Mesendoderm (in vitro differentiated cells): ENCODE data around the gene GYG1.

Experiments used
- DNase-seq: peaks from one replicate; pipeline ENCODE4 v3.0.0; 2013
- H2AK5ac ChIP-seq: 2 replicates; pipeline ENCODE4 v1.6.1; 2013; ENCODE audit warnings: low read length, inconsistent platforms
- H2BK120ac ChIP-seq: 2 replicates; pipeline ENCODE4 v1.6.1; 2013; ENCODE audit warnings: low read depth, mild to moderate bottlenecking, low read length, moderate library complexity, mixed read lengths
- H2BK15ac ChIP-seq: replicated peaks from 2 replicates; pipeline ENCODE4 v1.6.1; 2013; ENCODE audit warnings: low read depth, mild to moderate bottlenecking, moderate library complexity
- H2BK5ac ChIP-seq: 2 replicates; pipeline ENCODE4 v1.6.1; 2013; ENCODE audit warnings: low read length, inconsistent platforms
- H3K18ac ChIP-seq: 2 replicates; pipeline ENCODE4 v1.6.1; 2013; ENCODE audit warnings: mild to moderate bottlenecking, low read length, mixed read lengths
- H3K23ac ChIP-seq: one replicate; pipeline ENCODE4 v1.6.1; 2013; ENCODE audit warnings: low read length
- H3K27ac ChIP-seq: 2 replicates; pipeline ENCODE4 v1.5.1; 2013; ENCODE audit warnings: low read depth, mild to moderate bottlenecking, inconsistent platforms, low read length, moderate library complexity
- H3K27me3 ChIP-seq: 2 replicates; pipeline ENCODE4 v1.6.1; 2013; ENCODE audit warnings: low read length, control low read depth, mild to moderate bottlenecking, inconsistent platforms; ENCODE audit not compliant: insufficient read depth, poor library complexity
- H3K36me3 ChIP-seq: 2 replicates; pipeline ENCODE4 v1.6.1; 2013; ENCODE audit warnings: low read length, inconsistent platforms; ENCODE audit not compliant: control insufficient read depth, insufficient read depth
- H3K4ac ChIP-seq: one replicate; pipeline ENCODE4 v1.6.1; 2013; ENCODE audit warnings: low read depth, mild to moderate bottlenecking, low read length, moderate library complexity
- H3K4me1 ChIP-seq: 2 replicates; pipeline ENCODE4 v1.6.1; 2013; ENCODE audit warnings: low read depth, low read length, inconsistent platforms; ENCODE audit not compliant: control insufficient read depth
- H3K4me2 ChIP-seq: 2 replicates; pipeline ENCODE4 v1.6.1; 2013; ENCODE audit warnings: low read length
- H3K4me3 ChIP-seq: 2 replicates; pipeline ENCODE4 v1.5.1; 2013; ENCODE audit warnings: mild to moderate bottlenecking, low read length
- H3K56ac ChIP-seq: one replicate; pipeline ENCODE4 v1.6.1; 2013; ENCODE audit warnings: low read length
- H3K79me1 ChIP-seq: 2 replicates; pipeline ENCODE4 v1.6.1; 2013; ENCODE audit warnings: low read length, inconsistent platforms
- H3K79me2 ChIP-seq: 2 replicates; pipeline ENCODE4 v1.6.1; 2013; ENCODE audit warnings: mild to moderate bottlenecking, low read length; ENCODE audit not compliant: control insufficient read depth, insufficient read depth
- H3K9ac ChIP-seq: 2 replicates; pipeline ENCODE4 v1.6.1; 2013; ENCODE audit warnings: low read length, inconsistent platforms
- H4K5ac ChIP-seq: one replicate; pipeline ENCODE4 v1.6.1; 2013; ENCODE audit warnings: low read length
- H4K8ac ChIP-seq: one replicate; pipeline ENCODE4 v1.6.1; 2013; ENCODE audit warnings: low read depth, mild to moderate bottlenecking, control low read depth, low read length, moderate library complexity
- WGBS: extraction: QIAGEN DNeasy Blood & Tissue Kit; methylation state at CpG from one replicate; pipeline ENCODE4 v1.1.7; 2013; ENCODE audit warnings: low lambda C conversion rate, missing lambda C conversion rate; ENCODE audit not compliant: insufficient coverage; ENCODE audit errors: extremely low coverage; 5-methylcytosine and 5-hydroxymethylcytosine counted together

The GYG1 gene

DNA sequence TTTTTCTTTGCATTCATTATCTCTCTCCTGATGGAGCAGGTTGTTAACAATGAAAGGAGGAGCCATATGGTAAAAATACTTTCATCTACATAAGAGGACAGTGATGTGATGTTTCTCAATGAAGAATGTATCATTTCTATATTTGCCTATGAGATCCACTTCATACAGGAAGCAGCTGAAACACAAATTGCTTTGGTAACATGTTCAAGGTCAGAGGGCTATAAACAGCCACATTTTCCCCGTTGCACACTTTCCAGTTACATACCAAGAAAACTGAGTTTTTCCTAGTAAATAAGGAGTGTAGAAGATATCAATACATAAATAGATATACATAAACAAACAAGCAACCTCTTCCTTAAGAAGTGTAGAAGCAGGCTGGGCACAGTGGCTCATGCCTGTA is 32.6 kb upstream of the GYG1 start:
- Histone ChIP-seq H2AK5ac (no peak overlapping the region), H3K23ac (no peak overlapping the region), H3K36me3 (no peaks in the 10 kb centered on the region), H3K9ac (no peak overlapping the region), H3K27ac (no peak overlapping the region), H3K18ac (no peak overlapping the region), H3K27me3 (no peaks in the 10 kb centered on the region), H4K8ac (no peak overlapping the region), H3K79me2 (no peaks in the 10 kb centered on the region), H3K4me3 (no peak overlapping the region), H3K79me1 (no peaks in the 10 kb centered on the region), H4K5ac (no peak overlapping the region), H3K4ac (no peak overlapping the region), H3K4me1 (no peaks in the 10 kb centered on the region), H3K4me2 (no peak overlapping the region), H3K56ac (no peak overlapping the region), H2BK120ac (no peak overlapping the region), H2BK15ac (no peak overlapping the region), H2BK5ac (no peak overlapping the region)
- WGBS: no CpG with 5 or more reads among the region's 1 CpG
- no peak for DNase-seq

DNA sequence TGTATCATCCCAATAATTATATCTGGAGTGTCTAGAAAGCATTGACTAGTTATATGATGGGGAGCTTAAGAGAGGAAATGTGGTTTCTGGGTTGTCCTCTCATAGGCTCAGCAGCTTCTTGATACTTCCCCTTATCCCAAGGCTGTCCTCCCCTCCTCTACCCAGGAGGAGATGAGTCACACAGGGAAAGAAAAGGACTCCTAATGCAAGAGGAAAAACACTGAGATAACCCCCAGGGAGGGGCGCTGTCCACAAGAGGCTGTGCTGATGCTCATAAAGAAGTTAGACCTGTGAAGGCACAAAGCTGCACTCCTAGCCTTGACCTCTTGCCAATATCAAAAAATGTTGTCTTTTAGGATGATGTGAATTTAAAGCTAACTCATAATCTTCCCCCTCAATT is 28.8 kb upstream of the GYG1 start:
- Histone ChIP-seq H2BK15ac (no peak overlapping the region), H2AK5ac (no peak overlapping the region), H3K27ac (no peak overlapping the region), H3K4me3 (no peak overlapping the region), H2BK120ac (no peak overlapping the region), H3K36me3 (no peaks in the 10 kb centered on the region), H3K4me2 (no peak overlapping the region), H3K9ac (no peak overlapping the region), H3K23ac (no peak overlapping the region), H3K79me2 (no peaks in the 10 kb centered on the region), H3K79me1 (no peaks in the 10 kb centered on the region), H4K8ac (no peak overlapping the region), H3K27me3 (no peaks in the 10 kb centered on the region), H3K18ac (no peak overlapping the region), H3K56ac (no peak overlapping the region), H3K4me1 (no peaks in the 10 kb centered on the region), H3K4ac (no peak overlapping the region), H4K5ac (no peak overlapping the region), H2BK5ac (no peak overlapping the region)
- DNase-seq: peak; percentile 92
- no CpG with 5 or more reads among the region's 1 CpG for WGBS

DNA sequence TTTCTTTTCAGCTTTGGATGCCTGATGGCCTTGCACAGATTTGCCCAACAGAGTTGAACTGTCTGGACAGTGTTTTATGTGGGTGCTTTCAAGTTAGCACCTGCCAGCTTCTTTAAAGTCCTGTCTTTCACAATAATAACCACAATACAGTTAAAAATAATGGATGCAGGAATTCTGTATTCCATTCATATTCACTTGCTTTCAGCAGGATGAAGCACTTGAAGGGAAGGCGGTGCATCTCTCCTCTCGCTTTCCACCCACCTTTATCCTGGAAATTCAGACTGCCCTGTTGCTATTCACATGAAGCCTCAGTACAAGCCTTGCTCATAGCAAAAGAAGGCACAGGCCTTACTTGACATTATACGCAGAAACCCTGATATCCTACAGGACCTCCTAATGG is 26.5 kb upstream of the GYG1 start:
- Histone ChIP-seq H3K27ac (no peak overlapping the region), H3K79me1 (no peaks in the 10 kb centered on the region)
- WGBS: no CpG with 5 or more reads among the region's 3 CpGs

DNA sequence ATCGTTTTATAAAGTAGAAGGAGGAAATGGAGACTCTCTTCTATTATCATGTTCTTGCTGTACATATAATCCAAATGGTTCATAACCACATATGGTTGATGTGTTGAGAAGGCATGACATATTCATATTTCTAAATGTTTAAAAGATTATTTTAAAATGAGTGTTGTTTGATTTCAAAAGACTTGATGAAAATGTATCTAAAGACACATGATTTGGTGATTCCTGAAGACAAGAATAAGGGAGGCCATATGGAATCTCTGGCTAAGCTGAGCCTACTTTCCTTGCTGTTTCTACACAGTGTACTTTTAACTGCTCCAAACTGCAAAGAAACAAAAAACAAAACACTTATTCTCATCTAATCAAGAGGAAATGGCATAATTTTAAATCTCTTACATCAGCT is 23.0 kb upstream of the GYG1 start:
- H3K56ac ChIP-seq: no peak overlapping the region
- no peak overlapping the region for H3K27ac ChIP-seq
- DNase-seq: no peak
- H2BK120ac ChIP-seq: no peak overlapping the region
- no peak overlapping the region for H4K5ac ChIP-seq
- H4K8ac ChIP-seq: no peak overlapping the region
- H3K4me2 ChIP-seq: no peak overlapping the region
- no peak overlapping the region for H2BK5ac ChIP-seq
- H3K27me3 ChIP-seq: no peaks in the 10 kb centered on the region
- no peaks in the 10 kb centered on the region for H3K36me3 ChIP-seq
- no peaks in the 10 kb centered on the region for H3K79me1 ChIP-seq
- H2BK15ac ChIP-seq: no peak overlapping the region
- H3K9ac ChIP-seq: no peak overlapping the region
- no peak overlapping the region for H3K23ac ChIP-seq
- H3K4me1 ChIP-seq: no peaks in the 10 kb centered on the region
- H3K4ac ChIP-seq: no peak overlapping the region
- WGBS: no CpG with 5 or more reads among the region's 1 CpG
- no peak overlapping the region for H2AK5ac ChIP-seq
- H3K18ac ChIP-seq: no peak overlapping the region
- no peaks in the 10 kb centered on the region for H3K79me2 ChIP-seq
- no peak overlapping the region for H3K4me3 ChIP-seq

More for the DNA sequence above, 26.5 kb upstream of the GYG1 start:
- no peaks in the 10 kb centered on the region for H3K4me1 ChIP-seq
- no peak overlapping the region for H3K18ac ChIP-seq
- H3K36me3 ChIP-seq: no peaks in the 10 kb centered on the region
- no peak overlapping the region for H3K23ac ChIP-seq
- no peak overlapping the region for H3K9ac ChIP-seq
- no peak overlapping the region for H4K5ac ChIP-seq
- no peak overlapping the region for H3K4me3 ChIP-seq
- no peak for DNase-seq
- no peaks in the 10 kb centered on the region for H3K27me3 ChIP-seq
- no peak overlapping the region for H2BK15ac ChIP-seq
- no peak overlapping the region for H3K4me2 ChIP-seq
- H3K79me2 ChIP-seq: no peaks in the 10 kb centered on the region
- H2BK5ac ChIP-seq: no peak overlapping the region
- H2BK120ac ChIP-seq: no peak overlapping the region
- no peak overlapping the region for H3K4ac ChIP-seq
- no peak overlapping the region for H2AK5ac ChIP-seq
- H4K8ac ChIP-seq: no peak overlapping the region
- H3K56ac ChIP-seq: no peak overlapping the region

DNA sequence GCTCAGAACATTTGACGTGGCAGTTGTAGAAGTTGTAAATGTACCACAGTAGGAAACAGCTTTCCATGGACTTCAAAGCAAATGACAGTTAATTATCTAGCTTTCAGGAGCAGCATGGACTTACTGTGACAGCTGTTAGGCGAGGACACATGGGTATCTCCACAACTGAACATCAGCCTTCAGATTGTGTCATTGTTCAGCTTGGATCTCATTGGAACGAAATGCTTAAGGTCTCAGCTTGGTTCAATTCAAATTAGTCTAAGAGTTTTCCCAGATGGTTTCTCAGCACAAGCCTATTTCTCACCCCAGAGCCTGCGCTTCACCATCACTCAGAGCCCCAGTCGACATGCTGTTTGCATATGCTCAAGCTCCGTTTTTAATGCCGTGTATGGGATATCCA is 21.1 kb upstream of the GYG1 start:
- WGBS: no CpG with 5 or more reads among the region's 7 CpGs
- no peak overlapping the region for H2BK120ac ChIP-seq
- no peak overlapping the region for H3K4ac ChIP-seq
- H4K5ac ChIP-seq: no peak overlapping the region
- no peak overlapping the region for H3K23ac ChIP-seq
- no peaks in the 10 kb centered on the region for H3K27me3 ChIP-seq
- no peak overlapping the region for H3K9ac ChIP-seq
- H3K79me2 ChIP-seq: no peaks in the 10 kb centered on the region
- no peak overlapping the region for H2BK15ac ChIP-seq
- H2BK5ac ChIP-seq: no peak overlapping the region
- no peak overlapping the region for H3K18ac ChIP-seq
- H3K4me1 ChIP-seq: no peaks in the 10 kb centered on the region
- DNase-seq: no peak
- H3K56ac ChIP-seq: no peak overlapping the region
- no peak overlapping the region for H3K27ac ChIP-seq
- no peak overlapping the region for H4K8ac ChIP-seq
- H3K4me3 ChIP-seq: no peak overlapping the region
- no peaks in the 10 kb centered on the region for H3K36me3 ChIP-seq
- no peaks in the 10 kb centered on the region for H3K79me1 ChIP-seq
- no peak overlapping the region for H3K4me2 ChIP-seq
- H2AK5ac ChIP-seq: no peak overlapping the region

DNA sequence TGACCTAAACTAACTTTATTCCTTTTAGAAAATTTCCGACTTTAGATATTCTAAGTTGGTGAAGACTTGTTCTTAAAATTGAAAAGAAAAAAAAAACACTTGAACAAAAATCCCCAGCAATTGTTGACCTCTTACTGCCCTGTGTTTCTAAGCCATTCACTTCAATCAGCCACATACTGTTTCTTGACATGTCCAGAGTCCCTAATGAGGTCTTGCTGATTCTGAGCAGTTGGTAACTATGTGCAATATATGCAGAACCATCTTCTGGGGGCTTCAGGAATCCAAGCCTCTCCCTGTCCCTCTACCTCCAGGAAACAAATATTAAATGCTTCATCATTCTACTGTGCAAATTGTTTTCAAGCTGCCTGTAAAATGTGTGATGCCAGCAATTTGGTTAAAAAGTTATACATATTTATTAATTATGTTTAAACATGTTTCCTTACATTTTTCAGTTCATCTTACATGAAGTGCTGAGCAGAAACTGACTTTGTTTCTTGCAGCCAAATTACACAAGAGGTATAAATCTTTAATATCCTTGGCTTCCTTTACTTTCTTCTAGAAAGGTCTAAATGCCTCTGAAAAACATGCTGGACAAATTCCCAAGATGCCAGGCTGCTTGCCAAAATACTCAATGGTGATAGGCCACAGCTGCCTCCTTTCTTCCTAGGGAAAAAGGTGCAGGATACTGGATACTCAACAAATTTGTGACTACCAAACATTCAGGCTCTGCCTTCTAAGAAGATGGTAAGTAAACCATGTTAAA is 19.8 kb upstream of the GYG1 start:
- no peak overlapping the region for H3K27ac ChIP-seq

More for the DNA sequence above, 19.8 kb upstream of the GYG1 start:
- Histone ChIP-seq H3K4me3 (no peak overlapping the region), H3K18ac (no peak overlapping the region), H3K4me1 (no peaks in the 10 kb centered on the region), H2AK5ac (no peak overlapping the region), H3K9ac (no peak overlapping the region), H3K56ac (no peak overlapping the region), H3K23ac (no peak overlapping the region), H2BK120ac (no peak overlapping the region), H3K36me3 (no peaks in the 10 kb centered on the region), H3K4me2 (no peak overlapping the region), H2BK5ac (no peak overlapping the region), H3K4ac (no peak overlapping the region), H3K27me3 (no peaks in the 10 kb centered on the region), H2BK15ac (no peak overlapping the region), H3K79me1 (no peaks in the 10 kb centered on the region), H4K5ac (no peak overlapping the region), H4K8ac (no peak overlapping the region), H3K79me2 (no peaks in the 10 kb centered on the region)
- DNase-seq: no peak
- no CpG with 5 or more reads among the region's 1 CpG for WGBS
